GM21723 (cell line): ENCODE measurements around the gene TPSB2.

ENCODE experiments used
- ATAC-seq: cut with Tn5 transposase; IDR thresholded peaks from one replicate; pipeline ENCODE4 v1.9.1; 2021; ENCODE audit warnings: mild to moderate bottlenecking, moderate library complexity; ENCODE audit not compliant: unreplicated experiment

TPSB2 gene

DNA sequence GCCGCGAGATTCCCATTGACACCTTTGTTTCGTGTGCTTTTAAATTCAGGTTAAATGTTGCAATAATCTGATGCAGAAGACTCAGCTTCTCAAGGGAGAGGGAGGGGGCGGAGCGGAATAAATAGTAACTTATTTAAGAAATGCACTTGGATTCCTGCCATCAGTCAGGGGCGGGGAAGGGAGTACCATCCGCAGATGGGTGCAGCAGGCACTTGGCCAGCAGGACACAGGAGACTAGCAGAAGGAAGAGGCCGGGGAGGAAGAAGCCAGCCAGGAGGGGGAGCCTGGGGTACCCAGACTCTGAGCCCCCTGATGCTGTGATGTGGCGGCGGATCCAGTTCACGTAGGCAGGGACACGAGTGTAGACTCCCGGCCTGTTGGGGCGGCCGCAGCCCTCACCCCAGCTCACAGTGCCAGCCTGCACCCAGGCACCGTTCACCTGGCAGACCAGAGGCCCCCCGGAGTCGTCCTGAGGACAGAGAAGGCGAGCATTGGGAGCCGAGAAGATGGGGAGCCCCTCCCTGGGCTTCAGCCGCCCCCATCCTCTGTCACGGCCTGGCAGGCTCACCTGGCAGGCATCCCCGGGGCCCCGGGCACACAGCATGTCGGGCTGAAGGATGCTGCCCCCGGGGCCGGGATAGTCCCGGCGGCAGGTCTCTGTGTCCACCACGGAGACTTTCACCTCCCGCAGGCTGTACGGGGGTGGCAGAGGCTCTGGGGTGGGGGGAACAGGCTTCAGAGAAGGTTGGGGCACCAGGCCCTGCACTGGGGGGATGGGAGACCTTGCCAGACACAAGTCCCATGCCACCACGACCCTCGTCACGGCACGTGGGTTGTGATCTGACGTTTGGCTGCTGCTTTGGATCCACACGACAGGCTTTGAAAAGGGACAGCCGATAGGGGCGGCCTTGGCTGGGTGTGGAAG is 8.1 kb downstream of the TPSB2 start:
- no peak for ATAC-seq

DNA sequence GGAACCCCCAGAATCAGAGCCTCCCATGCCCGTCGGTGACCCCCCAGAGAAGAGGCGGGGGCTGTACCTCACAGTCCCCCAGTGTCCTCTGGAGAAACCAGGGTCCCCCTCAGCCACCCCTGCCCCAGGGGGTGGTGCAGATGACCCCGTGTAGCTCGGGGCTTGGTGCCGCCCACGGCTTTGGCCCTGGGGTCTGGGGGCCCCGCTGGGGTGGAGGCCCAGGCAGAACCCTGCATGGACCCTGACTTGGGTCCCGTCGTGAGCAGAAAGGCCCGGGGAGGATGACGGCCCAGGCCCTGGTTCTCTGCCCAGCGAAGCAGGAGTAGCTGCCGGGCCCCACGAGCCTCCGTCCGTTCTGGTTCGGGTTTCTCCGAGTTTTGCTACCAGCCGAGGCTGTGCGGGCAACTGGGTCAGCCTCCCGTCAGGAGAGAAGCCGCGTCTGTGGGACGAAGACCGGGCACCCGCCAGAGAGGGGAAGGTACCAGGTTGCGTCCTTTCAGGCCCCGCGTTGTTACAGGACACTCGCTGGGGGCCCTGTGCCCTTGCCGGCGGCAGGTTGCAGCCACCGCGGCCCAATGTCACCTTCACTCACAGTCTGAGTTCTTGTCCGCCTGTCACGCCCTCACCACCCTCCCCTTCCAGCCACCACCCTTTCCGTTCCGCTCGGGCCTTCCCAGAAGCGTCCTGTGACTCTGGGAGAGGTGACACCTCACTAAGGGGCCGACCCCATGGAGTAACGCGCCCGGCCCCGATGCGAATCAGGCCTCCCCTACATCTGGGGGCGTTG is 8.9 kb downstream of the TPSB2 start:
- no peak for ATAC-seq

DNA sequence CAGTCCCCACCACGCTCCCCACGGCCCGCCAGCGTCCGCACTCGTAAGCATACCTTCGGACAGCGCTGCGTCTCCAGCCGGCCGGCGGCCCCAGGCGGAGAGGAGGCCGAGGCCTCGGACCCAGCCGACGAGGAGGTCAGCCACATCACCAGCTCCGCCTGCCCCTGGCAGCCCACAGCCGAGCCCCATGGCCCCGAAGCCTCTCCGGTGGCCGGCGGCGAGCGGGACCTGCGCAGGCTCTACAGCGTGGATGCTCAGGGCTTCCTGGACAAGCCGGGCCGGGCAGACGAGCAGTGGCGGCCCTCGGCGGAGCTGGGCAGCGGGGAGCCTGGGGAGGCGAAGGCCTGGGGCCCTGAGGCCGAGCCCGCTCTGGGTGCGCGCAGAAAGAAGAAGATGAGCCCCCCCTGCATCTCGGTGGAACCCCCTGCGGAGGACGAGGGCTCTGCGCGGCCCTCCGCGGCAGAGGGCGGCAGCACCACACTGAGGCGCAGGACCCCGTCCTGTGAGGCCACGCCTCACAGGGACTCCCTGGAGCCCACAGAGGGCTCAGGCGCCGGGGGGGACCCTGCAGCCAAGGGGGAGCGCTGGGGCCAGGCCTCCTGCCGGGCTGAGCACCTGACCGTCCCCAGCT is 9.8 kb downstream of the TPSB2 start:
- no peak for ATAC-seq

DNA sequence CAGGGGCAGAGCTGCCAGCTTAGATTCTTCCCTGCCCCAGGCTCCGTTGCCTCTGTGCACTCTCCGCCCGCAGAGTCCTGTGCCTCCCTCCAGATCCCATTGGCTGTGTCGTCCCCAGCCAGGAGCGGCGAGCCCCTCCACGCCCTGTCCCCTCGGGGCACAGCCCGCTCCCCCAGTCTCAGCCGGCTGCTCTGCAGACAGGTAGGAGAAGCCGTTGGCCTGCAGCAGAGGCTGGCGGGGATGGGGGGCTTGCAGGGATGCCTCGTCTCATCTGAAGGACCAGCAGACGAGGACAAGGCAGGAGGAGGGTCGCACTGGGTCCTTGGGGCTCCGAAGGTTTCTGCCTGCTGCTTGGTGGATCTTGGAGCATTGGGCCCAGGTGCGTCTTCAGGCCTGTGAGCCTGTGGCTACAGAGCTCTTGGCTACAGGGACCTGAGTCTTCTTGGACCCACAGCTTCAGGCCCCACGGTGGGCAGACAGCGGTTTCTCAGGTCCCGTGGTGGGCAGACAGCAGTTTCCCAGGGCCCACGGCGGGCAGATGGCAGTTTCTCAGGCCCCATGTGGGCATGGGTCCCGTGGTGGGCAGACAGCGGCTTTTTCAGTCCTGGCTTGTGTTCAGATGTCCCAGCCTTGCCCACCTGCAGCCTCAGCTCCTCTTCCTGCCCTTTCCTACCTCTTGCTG is 10.9 kb downstream of the TPSB2 start:
- no peak for ATAC-seq

DNA sequence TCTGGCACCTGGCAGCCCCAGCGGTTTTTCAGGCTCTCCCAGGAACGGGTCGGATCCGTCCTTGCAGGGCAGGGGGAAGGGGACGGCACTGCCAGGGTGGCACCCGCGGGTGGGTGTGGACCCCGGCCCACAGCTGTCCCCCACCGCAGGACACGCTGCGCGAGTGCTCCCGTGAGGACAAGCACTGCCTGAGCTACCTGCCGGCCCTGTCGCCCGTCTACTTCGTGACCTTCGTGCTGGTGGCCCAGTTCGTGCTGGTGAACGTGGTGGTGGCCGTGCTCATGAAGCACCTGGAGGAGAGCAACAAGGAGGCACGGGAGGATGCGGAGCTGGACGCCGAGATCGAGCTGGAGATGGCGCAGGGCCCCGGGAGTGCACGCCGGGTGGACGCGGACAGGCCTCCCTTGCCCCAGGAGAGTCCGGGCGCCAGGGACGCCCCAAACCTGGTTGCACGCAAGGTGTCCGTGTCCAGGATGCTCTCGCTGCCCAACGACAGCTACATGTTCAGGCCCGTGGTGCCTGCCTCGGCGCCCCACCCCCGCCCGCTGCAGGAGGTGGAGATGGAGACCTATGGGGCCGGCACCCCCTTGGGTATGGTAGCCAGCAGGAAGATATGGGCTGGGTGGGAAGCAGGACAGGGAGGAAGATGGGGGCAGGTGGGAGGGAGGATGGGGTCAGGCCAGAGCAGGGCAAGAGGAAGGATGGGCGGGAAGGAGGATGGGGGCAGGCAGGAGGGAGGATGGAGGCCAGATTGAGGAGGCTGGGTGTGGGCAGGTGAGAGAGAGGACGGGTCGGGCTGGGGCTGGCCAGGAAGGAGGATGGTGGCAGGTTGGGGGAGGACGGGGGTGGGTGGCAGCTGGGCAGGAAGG is 11.7 kb downstream of the TPSB2 start:
- no peak for ATAC-seq

DNA sequence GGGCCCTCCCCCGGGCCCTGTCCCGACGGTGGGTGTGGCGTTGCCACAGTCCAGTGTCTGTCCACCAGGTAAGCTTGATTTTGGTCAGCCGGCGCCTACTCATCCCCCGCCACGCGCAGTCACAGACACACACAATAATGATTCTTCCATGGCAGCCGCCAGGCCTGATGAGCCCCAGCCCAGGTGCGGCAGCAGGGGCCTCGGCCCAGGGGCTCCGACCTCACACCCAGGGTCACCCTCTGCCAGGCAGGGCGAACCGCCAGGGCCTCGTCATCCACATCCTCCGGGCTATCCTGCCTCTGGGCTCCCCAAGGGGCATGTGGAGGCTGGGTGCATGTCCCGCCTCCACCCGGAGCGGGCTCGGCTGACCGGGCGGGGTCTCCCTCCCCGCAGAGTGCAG is 12.5 kb downstream of the TPSB2 start:
- no peak for ATAC-seq

DNA sequence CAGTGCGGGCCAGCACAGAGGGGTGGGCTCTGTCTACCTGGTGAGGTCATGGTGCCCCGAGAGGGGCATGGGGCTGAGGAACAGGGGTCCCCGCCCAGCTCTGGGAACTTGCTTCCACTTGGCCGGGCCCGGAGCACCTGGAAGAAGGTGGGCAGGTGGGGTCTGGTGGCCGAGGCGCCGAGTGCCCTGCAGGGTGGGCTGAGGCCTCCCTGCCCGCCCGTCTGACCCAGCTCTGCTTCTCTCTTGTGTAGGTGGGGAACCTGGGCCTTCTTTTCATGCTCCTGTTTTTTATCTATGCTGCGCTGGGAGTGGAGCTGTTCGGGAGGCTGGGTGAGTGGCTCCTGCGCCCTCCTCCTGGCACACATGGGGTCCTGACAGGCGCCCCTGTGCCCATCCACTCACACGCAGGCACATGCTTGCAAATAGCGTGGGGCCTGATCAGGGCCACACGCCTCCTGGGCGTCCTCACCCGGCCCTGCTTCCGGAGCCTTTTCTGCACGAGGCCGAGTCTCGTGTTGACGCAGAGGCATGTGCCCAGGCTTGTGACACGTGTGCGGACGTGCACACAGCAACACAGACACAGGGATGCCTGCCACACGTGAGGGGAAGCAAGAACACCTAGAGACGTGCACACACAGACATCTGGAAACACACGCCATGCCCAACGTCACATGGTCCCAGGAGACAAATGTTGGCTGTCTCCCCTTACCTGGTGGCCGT is 13.1 kb downstream of the TPSB2 start:
- no peak for ATAC-seq

DNA sequence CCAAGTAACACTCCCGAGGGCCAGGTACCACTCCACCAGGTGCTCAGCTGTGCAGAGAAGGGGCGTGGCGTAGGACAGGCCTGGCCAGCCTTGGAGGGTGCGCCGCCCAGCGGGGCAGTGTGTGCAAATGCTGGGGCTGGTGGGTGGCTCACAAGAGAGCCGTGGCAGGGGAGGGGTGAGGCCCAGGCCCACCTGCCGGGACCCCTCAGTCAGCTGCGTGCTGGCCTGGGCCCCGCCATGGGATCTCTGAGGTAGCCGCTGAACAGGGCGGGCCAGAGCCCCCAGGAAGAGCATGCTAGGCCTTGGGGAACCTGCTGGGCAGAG is 13.7 kb downstream of the TPSB2 start:
- ATAC-seq = no peak

DNA sequence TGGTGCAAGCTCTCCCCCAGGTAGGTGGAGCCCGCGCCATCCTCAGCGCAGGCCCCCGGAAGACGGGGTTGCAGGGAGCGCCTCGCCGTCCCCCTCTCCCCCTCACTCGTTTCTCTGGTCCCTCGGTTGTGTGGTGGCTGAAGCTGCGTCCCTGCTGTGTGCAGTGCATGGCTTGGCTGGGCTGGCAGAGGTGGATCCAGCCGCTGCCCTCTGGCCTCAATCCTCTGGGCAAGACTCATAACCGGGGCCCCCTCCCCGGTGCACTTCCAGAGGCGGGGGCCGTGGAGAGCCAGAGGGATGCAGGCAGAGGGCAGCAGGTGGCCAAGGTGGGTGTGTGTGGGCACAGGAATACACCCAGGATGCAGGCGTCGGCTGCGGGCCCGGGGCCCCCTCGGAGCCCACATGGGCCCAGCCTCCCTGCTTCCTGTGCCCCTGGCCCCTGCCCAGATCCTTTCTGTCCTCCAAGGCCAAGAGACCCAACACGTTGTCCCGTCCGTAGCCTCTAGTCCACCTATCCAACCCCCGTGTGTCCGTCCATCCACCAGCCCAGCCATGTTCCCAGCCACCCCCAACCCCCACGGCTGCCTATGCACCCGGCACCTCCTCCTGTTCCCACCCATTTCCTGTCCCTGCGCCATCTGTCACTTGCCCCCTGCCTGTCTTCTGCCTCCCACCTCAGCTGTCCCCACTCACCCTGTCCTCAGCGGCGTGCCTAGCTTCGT is 14.2 kb downstream of the TPSB2 start:
- ATAC-seq = no peak

DNA sequence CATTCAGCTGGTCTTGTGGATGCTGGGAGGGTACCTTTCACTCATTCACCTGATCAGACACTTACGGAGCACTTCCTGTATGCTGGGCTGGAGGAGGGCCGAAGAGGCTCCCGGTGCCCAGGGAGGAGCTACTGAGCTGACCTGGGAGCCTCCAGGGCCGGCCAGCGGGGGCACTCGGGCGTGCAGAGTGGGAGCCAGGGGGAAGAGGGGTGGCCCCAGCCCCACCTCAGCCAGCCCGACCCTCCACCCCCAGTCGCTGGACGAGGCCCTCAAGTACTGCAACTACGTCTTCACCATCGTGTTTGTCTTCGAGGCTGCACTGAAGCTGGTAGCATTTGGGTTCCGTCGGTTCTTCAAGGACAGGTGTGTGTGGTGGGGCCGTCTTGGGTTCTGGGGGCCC is 15.3 kb downstream of the TPSB2 start:
- no peak for ATAC-seq

DNA sequence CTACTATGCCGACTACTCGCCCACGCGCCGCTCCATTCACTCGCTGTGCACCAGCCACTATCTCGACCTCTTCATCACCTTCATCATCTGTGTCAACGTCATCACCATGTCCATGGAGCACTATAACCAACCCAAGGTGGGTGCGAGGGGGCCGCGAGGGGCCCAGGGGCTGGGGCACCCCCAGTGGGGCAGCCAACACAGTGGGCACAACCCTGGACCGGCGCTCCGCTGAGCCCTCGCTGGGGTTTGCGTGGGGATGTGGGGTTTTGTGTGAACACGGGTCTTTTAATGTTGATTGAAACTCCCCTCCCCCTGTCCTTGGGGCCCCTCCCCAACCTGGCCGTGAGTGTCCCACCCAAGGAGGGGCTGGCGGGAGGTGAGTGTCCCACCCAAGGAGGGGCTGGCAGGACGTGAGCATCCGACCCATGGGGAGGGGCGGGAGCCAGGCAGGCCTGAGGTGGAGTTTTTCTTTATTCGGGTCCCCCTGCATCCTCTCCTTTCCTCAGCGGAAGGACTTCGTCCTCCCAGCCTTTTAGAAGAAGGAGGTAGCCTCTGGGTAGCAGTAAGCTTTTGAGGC is 16.1 kb downstream of the TPSB2 start:
- no peak for ATAC-seq

DNA sequence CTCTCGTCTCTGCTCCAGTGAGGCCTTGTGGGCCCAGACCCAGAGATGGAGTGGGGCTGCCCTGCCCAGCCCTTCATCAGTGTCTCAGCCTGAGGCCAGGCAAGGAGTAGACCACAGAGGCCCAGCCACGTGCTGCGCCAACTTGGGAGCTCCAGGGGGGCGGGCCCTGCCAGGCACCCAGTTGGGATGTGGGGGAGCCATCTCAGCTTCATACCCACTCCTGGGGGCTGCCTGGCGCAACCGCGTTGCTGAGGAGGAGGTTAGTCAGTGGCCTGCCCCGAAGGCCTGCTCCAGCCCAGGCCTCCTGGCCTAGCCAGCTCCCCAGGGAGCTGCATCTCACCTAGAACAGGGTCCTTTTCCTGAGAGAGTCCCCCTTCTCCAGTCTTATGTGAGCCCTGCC is 16.8 kb downstream of the TPSB2 start:
- ATAC-seq = no peak

DNA sequence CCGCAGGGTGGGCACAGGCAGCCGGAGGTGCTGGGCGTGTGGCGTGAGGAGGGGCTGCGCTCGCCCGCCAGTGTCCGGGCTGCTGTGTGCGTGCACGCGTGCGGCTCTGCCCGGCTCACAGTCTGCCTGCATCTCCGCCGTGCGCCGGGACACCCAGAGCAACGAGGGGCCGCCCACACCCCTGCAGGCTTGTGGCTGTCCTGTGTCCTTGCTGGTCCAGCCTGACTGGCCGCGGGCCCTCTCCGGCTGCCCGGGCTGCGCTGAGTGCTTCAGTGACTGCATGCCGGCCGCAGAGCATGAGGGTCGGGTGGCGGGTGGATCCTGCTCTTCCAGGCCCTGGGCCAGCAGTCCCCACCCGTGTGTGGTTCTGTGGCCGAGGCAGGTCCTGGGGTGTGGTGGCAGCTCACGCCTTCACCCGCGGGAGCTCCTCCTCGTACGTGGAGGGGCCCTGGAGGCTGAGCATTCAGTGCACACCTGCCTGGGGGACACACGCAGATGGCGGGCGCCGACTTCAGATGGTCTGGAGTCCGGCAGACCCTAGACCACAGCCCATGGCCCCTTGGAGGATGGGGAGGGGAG is 17.3 kb downstream of the TPSB2 start:
- ATAC-seq = no peak

DNA sequence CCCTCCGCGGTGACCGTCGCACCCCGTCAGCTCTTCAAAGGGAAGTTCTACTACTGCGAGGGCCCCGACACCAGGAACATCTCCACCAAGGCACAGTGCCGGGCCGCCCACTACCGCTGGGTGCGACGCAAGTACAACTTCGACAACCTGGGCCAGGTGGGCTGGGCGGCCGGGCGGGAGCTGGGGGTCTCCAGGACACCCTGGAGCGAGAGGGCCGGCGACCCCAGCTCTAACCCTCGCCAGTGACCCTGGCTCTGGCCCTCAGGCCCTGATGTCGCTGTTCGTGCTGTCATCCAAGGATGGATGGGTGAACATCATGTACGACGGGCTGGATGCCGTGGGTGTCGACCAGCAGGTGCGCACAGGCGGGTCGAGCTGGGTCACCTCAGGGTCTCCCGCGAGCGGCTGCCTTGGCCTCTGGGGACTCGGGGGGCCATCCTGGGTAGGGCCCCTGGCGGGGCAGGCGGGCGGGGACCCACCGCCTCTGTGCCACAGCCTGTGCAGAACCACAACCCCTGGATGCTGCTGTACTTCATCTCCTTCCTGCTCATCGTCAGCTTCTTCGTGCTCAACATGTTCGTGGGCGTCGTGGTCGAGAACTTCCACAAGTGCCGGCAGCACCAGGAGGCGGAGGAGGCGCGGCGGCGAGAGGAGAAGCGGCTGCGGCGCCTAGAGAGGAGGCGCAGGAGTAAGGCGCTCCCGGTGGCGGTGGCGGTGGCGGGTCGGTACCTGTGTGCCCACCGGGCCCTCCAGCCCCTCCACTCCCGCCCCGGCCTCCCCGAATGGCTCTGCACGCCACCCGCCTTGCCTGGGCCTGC is 18.3 kb downstream of the TPSB2 start:
- no peak for ATAC-seq

DNA sequence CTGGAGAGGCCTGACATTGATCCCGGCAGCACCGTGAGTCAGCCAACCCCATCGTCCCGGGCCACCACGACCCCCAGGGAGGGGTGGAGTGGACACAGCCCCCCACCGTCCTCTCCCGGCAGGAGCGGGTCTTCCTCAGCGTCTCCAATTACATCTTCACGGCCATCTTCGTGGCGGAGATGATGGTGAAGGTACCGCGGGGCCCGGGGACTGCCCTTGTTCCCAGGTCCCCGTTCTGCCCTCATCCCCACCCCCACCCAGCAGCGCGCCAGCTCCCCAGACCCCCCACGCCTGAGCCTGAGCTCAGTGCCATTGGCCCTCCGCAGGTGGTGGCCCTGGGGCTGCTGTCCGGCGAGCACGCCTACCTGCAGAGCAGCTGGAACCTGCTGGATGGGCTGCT is 19.5 kb downstream of the TPSB2 start:
- no peak for ATAC-seq

DNA sequence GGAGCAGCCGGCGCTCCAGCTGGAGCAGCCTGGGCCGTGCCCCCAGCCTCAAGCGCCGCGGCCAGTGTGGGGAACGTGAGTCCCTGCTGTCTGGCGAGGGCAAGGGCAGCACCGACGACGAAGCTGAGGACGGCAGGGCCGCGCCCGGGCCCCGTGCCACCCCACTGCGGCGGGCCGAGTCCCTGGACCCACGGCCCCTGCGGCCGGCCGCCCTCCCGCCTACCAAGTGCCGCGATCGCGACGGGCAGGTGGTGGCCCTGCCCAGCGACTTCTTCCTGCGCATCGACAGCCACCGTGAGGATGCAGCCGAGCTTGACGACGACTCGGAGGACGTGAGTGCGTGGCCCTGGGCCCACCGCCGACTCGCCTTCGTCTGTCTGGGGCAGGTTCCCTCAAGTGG is 20.9 kb downstream of the TPSB2 start:
- ATAC-seq = no peak

DNA sequence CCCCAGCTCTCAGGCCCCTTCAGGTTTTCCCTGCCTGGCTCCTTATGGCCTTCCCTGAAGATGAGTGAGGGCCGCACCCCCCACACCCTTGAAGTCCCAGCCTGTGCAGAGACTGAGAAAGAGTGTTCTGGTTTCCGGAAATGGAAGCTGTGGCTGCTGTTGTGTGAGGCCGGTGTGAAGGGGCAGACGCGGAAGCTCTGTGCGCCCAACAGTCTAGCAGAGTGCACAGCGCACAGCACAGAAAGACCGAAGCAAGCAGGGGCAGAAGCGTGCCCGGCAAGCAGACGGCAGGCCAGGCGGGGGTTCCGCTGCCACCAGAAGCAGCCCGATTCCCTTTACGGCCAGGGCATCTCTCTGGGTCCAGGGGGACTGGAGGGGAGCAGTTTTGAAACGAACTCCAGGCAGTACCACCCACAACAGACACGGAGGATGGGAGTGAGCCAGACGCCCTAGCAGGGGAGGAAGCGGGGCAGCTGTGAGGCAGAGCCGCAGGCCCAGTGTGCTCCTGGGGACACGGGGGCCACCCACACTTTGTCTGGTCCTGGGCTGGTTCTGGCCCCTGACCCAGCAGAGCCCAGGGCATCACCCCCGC is 21.6 kb downstream of the TPSB2 start:
- ATAC-seq = no peak
